Coronary artery (tissue), 2 donors: ENCODE measurements around the gene OR1L6.

Experiments used
- DNase-seq: peaks from one replicate; pipeline ENCODE4 v3.0.0-alpha.2; 2017; ENCODE audit warnings: low spot score
- H3K27ac ChIP-seq, 2 donors: fragments of 200-600 bp; sonication (generic); one replicate each; pipeline ENCODE4 v1.5.1; 2016 to 2019
- H3K4me3 ChIP-seq: fragments of 200-600 bp; sonication (generic); 2 replicates; pipeline ENCODE4 v1.5.1; 2016; ENCODE audit warnings: mild to moderate bottlenecking, moderate library complexity
- TF ChIP-seq, protein P1 (sequence below): fragments of 200-600 bp; sonication (generic); IDR thresholded peaks from one replicate; pipeline ENCODE4 v1.5.1; 2019; ENCODE audit warnings: antibody characterized with exemption

OR1L6 gene

GRCh38 chr9:122788831-122789230, 46.7 kb downstream of the OR1L6 start, which contains the start of gene OR5C1:
TSS of gene OR5C1 (plus strand) at chr9:122788933. CDS start at chr9:122788933, 0 bp downstream.
- Histone ChIP-seq H3K4me3 (no peak within 1 kb of the TSS), H3K27ac (no peak within 1 kb of the TSS)
- TF ChIP-seq, protein P1, sequence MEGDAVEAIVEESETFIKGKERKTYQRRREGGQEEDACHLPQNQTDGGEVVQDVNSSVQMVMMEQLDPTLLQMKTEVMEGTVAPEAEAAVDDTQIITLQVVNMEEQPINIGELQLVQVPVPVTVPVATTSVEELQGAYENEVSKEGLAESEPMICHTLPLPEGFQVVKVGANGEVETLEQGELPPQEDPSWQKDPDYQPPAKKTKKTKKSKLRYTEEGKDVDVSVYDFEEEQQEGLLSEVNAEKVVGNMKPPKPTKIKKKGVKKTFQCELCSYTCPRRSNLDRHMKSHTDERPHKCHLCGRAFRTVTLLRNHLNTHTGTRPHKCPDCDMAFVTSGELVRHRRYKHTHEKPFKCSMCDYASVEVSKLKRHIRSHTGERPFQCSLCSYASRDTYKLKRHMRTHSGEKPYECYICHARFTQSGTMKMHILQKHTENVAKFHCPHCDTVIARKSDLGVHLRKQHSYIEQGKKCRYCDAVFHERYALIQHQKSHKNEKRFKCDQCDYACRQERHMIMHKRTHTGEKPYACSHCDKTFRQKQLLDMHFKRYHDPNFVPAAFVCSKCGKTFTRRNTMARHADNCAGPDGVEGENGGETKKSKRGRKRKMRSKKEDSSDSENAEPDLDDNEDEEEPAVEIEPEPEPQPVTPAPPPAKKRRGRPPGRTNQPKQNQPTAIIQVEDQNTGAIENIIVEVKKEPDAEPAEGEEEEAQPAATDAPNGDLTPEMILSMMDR = no peak
- no peak for DNase-seq

DNA sequence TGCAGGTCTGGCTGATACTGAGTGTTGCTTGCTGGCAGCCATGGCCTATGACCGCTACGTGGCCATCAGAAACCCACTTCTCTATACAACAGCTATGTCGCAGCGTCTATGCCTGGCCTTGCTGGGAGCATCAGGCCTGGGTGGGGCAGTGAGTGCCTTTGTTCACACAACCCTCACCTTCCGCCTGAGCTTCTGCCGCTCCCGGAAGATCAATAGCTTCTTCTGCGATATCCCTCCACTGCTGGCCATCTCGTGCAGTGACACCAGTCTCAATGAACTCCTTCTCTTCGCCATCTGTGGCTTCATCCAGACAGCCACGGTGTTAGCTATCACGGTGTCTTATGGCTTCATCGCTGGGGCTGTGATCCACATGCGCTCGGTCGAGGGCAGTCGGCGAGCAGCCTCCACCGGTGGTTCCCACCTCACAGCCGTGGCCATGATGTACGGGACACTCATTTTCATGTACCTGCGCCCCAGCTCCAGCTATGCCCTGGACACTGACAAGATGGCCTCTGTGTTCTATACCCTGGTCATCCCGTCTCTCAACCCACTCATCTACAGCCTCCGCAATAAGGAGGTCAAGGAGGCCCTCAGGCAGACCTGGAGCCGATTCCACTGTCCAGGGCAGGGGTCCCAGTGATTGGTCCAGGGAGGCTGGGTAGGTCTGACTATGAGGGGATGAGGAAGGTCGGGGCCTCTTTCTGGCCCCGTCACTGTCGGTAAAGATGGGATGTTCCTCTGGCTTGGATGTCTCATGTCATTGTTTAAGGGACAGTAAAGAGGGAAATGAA, 47.3 kb downstream of the OR1L6 start:
- no peak overlapping the region for H3K27ac ChIP-seq
- DNase-seq = no peak
- TF ChIP-seq, protein P1 = no peak
- H3K4me3 ChIP-seq = no peak overlapping the region

DNA sequence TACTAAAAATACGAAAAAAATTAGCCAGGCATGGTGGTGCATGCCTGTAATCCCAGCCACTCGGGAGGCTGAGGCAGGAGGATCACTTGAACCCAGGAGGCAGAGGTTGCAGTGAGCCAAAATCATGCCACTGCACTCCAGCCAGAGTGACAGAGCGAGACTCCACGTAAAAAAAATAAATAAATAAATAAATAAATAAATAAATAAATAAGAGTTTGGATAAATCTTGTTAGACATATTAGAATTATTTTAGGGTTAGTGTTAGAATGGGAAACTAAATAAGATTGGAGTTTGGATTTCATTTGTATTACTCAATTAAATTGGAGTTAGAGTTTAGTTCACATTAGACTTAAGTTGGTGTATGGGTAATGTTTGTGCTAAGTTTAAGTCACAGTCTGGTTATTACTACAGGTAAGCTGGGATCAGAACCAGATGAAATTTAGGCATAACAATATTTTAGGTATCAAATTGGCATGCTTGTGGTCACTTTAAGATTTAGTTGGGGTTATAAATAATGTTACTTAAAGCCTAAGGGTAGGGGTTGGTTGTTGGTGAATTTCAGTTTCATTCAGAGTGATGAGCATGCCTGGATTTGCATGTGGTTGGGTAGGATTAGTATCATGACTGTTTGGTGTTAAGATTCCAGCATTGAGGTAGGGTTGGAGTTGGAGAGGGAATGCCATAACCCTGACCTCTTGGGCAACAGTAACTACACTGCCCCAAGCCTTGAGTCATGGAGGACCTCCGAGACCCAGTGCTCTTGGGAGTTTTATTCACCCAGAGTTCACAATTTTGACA, 50.0 kb downstream of the OR1L6 start:
- DNase-seq = no peak
- Histone ChIP-seq H3K27ac (no peak overlapping the region), H3K4me3 (no peak overlapping the region)
- TF ChIP-seq, protein P1 = no peak

DNA sequence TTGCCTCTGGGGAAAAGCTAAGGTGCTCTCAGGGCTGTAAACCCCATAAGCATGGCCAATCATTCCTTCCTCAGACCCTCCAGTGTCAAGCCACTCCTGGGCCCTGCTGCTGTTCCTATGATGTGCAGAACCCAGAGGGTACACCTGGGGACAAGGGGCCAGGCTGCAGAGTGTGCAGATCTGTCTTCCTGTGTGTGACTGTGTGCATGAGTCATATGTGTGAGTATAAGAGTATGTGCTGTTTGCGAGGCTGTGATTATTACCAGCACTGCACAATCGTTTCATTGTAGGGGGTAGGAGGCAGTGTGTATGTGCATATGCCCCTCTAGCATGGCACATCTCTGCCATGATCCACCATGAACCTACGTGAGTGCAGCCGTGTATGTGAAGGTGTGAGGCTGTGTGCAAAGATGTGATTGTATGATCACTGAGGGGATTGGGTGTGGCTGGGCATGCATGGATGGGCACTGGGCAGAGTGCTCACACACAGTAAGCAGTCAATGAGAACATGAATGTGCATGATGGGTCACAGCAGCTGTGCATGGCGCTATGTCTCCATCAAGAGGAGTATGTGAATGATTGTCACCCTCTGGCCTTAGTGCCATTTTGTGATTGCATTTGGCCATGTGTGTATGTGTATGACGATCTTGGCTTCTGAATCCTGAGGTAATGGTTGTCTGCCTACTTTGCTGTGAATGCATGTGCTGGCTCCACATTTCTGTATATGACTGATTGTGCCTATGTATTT, 55.4 kb downstream of the OR1L6 start:
- DNase-seq = no peak
- Histone ChIP-seq H3K27ac (no peak overlapping the region), H3K4me3 (no peak overlapping the region)
- TF ChIP-seq, protein P1 = no peak
